GM18517 (cell line): ENCODE measurements around the gene TNFSF11.
"Not testable (repeated sequence)": the region's sequence is repeated elsewhere in the genome, so short reads cannot be mapped to it uniquely, and the experiment has no call there.

Experiments used
- ATAC-seq: cut with Tn5 transposase; IDR thresholded peaks from one replicate; pipeline ENCODE4 v1.9.1; 2021; ENCODE audit warnings: mild to moderate bottlenecking, moderate library complexity; ENCODE audit not compliant: unreplicated experiment

The TNFSF11 gene

GRCh38 chr13:42559573-42560218 lies 14.3 kb upstream of the TNFSF11 start:
- not testable (repeated sequence) for ATAC-seq

- not testable (repeated sequence) for ATAC-seq
Observed at GRCh38 chr13:42560320-42560719, 13.6 kb upstream of the TNFSF11 start.

- no peak for ATAC-seq
Observed at GRCh38 chr13:42561752-42562467, 12.0 kb upstream of the TNFSF11 start.

- ATAC-seq, result no peak
Observed at GRCh38 chr13:42567906-42568305, 6.0 kb upstream of the TNFSF11 start.

- ATAC-seq, result no peak
Observed at GRCh38 chr13:42569576-42570344, 4.2 kb upstream of the TNFSF11 start.

- no peak for ATAC-seq
Observed at GRCh38 chr13:42571895-42572294, 2.1 kb upstream of the TNFSF11 start.

- ATAC-seq, result peak; percentile 63
Observed at GRCh38 chr13:42574435-42575311, 721 bp downstream of the TNFSF11 start.

GRCh38 chr13:42575938-42576337 lies 2.0 kb downstream of the TNFSF11 start:
- ATAC-seq, result no peak

- no peak for ATAC-seq
Observed at GRCh38 chr13:42577538-42577937, 3.6 kb downstream of the TNFSF11 start.

GRCh38 chr13:42580644-42581043 lies 6.7 kb downstream of the TNFSF11 start:
- ATAC-seq, result no peak

GRCh38 chr13:42581427-42581826 lies 7.5 kb downstream of the TNFSF11 start:
- ATAC-seq, result no peak

GRCh38 chr13:42591602-42592001 lies 17.6 kb downstream of the TNFSF11 start:
- ATAC-seq, result no peak

- ATAC-seq, result no peak
Observed at GRCh38 chr13:42592915-42593900, 19.3 kb downstream of the TNFSF11 start.

GRCh38 chr13:42594481-42595252 lies 20.7 kb downstream of the TNFSF11 start:
- ATAC-seq, result peak; percentile 66

GRCh38 chr13:42595253-42595571 lies 21.3 kb downstream of the TNFSF11 start:
- no peak for ATAC-seq

- ATAC-seq, result no peak
Observed at GRCh38 chr13:42597505-42597904, 23.6 kb downstream of the TNFSF11 start.

GRCh38 chr13:42600943-42601342 lies 27.0 kb downstream of the TNFSF11 start:
- no peak for ATAC-seq

GRCh38 chr13:42602906-42603305 lies 29.0 kb downstream of the TNFSF11 start:
- ATAC-seq, result peak; percentile 81

- ATAC-seq, result no peak
Observed at GRCh38 chr13:42603571-42603970, 29.6 kb downstream of the TNFSF11 start.
